ENCODE measurements around the gene PTPRM.

GRCh38 chr18:8029731-8030130 is 462.6 kb downstream of the PTPRM start:
- TF ChIP-seq, protein P1, sequence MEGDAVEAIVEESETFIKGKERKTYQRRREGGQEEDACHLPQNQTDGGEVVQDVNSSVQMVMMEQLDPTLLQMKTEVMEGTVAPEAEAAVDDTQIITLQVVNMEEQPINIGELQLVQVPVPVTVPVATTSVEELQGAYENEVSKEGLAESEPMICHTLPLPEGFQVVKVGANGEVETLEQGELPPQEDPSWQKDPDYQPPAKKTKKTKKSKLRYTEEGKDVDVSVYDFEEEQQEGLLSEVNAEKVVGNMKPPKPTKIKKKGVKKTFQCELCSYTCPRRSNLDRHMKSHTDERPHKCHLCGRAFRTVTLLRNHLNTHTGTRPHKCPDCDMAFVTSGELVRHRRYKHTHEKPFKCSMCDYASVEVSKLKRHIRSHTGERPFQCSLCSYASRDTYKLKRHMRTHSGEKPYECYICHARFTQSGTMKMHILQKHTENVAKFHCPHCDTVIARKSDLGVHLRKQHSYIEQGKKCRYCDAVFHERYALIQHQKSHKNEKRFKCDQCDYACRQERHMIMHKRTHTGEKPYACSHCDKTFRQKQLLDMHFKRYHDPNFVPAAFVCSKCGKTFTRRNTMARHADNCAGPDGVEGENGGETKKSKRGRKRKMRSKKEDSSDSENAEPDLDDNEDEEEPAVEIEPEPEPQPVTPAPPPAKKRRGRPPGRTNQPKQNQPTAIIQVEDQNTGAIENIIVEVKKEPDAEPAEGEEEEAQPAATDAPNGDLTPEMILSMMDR (IDR thresholded peaks at IDR 0.05) = no peak
- no peak for TF ChIP-seq POLR2A (IDR thresholded peaks at IDR 0.05)
- TF ChIP-seq EP300 (IDR thresholded peaks at IDR 0.05) = no peak

Measured in ovary (tissue), 3 donors.